ENCODE results near the gene COL19A1. TPM values are rescaled to one million over a fixed set of nuclear protein-coding genes. Genes with fewer than 3 reads are reported as not detected.

The COL19A1 gene
- total RNA-seq, 1 experiment from 2014 or later = not detected

DNA sequence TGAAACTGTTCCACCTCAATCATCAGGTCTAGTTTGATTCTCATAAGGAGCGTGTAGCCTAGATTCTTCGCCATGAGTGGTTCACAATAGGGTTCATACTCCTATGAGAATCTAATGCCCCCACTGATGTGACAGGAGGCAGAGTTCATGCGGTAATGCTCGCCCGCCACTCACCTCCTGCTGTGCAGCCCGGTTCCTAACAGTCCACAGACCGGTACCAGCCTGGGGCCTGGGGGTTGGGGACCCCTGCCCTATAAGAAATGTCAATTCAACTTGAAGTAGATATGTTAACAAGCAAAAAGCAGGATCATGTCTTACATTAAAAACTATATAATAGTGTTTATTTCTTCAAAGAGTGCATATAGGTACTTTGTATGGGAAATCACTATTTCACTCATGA is 216.5 kb downstream of the COL19A1 start:
- H3K4me3 Mint-ChIP-seq (ENCODE audit: unreplicated experiment) = no peak overlapping the region
- no peak overlapping the region for H3K27ac Mint-ChIP-seq (ENCODE audit: low read depth, unreplicated experiment)
- no TSS peak for BruUV-seq (replicated peaks)
- POLR2A ChIA-PET = no interaction called here
- no peaks in the 10 kb centered on the region for H3K4me1 Mint-ChIP-seq (ENCODE audit: insufficient read depth, unreplicated experiment)
- no peaks in the 10 kb centered on the region for H3K36me3 Mint-ChIP-seq (ENCODE audit: insufficient read depth, unreplicated experiment)
- peaks cover 80% of the 10 kb centered on the region for H3K27me3 Mint-ChIP-seq (ENCODE audit: insufficient read depth, unreplicated experiment)
- TF ChIP-seq, protein P1, sequence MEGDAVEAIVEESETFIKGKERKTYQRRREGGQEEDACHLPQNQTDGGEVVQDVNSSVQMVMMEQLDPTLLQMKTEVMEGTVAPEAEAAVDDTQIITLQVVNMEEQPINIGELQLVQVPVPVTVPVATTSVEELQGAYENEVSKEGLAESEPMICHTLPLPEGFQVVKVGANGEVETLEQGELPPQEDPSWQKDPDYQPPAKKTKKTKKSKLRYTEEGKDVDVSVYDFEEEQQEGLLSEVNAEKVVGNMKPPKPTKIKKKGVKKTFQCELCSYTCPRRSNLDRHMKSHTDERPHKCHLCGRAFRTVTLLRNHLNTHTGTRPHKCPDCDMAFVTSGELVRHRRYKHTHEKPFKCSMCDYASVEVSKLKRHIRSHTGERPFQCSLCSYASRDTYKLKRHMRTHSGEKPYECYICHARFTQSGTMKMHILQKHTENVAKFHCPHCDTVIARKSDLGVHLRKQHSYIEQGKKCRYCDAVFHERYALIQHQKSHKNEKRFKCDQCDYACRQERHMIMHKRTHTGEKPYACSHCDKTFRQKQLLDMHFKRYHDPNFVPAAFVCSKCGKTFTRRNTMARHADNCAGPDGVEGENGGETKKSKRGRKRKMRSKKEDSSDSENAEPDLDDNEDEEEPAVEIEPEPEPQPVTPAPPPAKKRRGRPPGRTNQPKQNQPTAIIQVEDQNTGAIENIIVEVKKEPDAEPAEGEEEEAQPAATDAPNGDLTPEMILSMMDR (IDR thresholded peaks at IDR 0.05; ENCODE audit: unreplicated experiment) = no peak
- intact Hi-C loops (cut with micrococcal nuclease) = no loop called here
- DNase-seq (ENCODE audit: unreplicated experiment) = no peak
- CTCF ChIA-PET = no interaction called here
- H3K9me3 Mint-ChIP-seq (ENCODE audit: unreplicated experiment) = no peaks in the 10 kb centered on the region

DNA sequence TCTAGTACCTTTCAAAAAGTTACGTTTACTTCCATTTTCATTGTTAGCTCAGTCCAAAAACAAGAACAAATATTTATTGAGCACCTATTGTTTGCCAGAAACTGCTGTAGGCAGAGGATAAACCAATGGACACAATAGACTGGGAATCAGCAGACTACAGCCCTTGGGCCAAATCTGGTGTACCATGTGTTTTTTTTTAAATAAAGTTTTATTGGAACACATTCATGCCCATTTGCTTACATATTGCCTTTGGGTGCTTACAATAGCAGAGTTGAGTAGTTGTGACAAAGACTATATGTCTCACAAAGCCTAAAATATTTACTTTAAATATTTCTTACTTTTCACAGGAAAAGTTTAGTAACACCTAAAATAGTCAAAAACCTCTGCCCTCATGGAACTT is 220.4 kb downstream of the COL19A1 start:
- H3K4me1 Mint-ChIP-seq (ENCODE audit: insufficient read depth, unreplicated experiment) = no peaks in the 10 kb centered on the region
- TF ChIP-seq, protein P1 (IDR thresholded peaks at IDR 0.05; ENCODE audit: unreplicated experiment) = no peak
- ChIA-PET CTCF (interaction anchor here (0.7 kb wide), 1 partner anchor 20 kb away, joined by 3 read pairs; no protein-coding TSS in a partner anchor), POLR2A (no interaction called here)
- no peak for DNase-seq (ENCODE audit: unreplicated experiment)
- intact Hi-C loops (cut with micrococcal nuclease) = no loop called here
- no peak overlapping the region for H3K4me3 Mint-ChIP-seq (ENCODE audit: unreplicated experiment)
- H3K27me3 Mint-ChIP-seq (ENCODE audit: insufficient read depth, unreplicated experiment) = peaks cover 74% of the 10 kb centered on the region
- H3K36me3 Mint-ChIP-seq (ENCODE audit: insufficient read depth, unreplicated experiment) = no peaks in the 10 kb centered on the region
- H3K9me3 Mint-ChIP-seq (ENCODE audit: unreplicated experiment) = no peaks in the 10 kb centered on the region
- no TSS peak for BruUV-seq (replicated peaks)
- no peak overlapping the region for H3K27ac Mint-ChIP-seq (ENCODE audit: low read depth, unreplicated experiment)

DNA sequence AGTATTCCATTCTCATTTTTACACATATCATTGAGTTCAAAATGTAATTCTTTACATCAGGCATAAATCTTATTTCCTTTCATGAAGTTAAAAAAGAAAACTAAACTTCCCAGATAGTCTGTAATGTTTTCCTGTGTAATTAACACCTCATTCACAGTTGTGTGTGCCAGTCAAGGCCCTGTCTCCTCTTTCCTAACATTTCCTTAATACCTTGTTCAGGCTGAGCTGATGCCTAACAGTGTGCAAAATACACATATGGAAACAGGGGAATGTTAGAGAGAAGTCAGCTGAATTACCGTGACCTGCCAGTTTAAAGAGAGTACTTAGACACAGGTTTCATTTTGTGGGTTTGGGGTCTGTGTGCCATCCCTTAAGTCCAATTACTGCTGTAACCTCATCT is 227.8 kb downstream of the COL19A1 start:
- no peaks in the 10 kb centered on the region for H3K36me3 Mint-ChIP-seq (ENCODE audit: insufficient read depth, unreplicated experiment)
- no peak for DNase-seq (ENCODE audit: unreplicated experiment)
- H3K4me1 Mint-ChIP-seq (ENCODE audit: insufficient read depth, unreplicated experiment) = no peaks in the 10 kb centered on the region
- H3K4me3 Mint-ChIP-seq (ENCODE audit: unreplicated experiment) = no peak overlapping the region
- TF ChIP-seq, protein P1 (IDR thresholded peaks at IDR 0.05; ENCODE audit: unreplicated experiment) = no peak
- no peak overlapping the region for H3K27ac Mint-ChIP-seq (ENCODE audit: low read depth, unreplicated experiment)
- intact Hi-C loops (cut with micrococcal nuclease) = no loop called here
- ChIA-PET POLR2A (no interaction called here), CTCF (interaction anchor here (0.7 to 1.2 kb wide), 3 partner anchors 9 to 15 kb away, joined by 3 to 5 read pairs (median 3); no protein-coding TSS in a partner anchor)
- H3K27me3 Mint-ChIP-seq (ENCODE audit: insufficient read depth, unreplicated experiment) = peaks cover 65% of the 10 kb centered on the region
- BruUV-seq (replicated peaks) = no TSS peak
- no peaks in the 10 kb centered on the region for H3K9me3 Mint-ChIP-seq (ENCODE audit: unreplicated experiment)

DNA sequence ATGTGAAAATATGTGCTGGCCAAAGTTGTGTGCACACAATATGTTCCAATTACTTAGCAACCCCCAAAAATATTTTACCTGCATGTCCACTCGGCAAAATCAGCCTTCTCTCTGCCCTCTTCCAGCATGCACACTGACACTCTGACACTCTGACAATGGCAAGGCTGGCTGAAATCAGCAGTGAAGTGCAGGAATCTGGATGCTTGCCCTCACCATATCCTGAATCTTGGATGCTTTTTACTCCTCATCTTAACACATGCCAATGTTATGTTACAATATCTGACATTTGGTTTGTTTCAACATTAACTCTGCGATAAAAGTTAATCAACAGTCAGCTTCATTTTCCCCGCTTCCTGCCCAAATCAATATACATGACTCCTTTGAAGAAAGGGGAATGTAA is 233.4 kb downstream of the COL19A1 start:
- BruUV-seq (replicated peaks) = no TSS peak
- Mint-ChIP-seq H3K27me3 (ENCODE audit: insufficient read depth, unreplicated experiment) (peaks cover 73% of the 10 kb centered on the region), H3K36me3 (ENCODE audit: insufficient read depth, unreplicated experiment) (no peaks in the 10 kb centered on the region), H3K9me3 (ENCODE audit: unreplicated experiment) (no peaks in the 10 kb centered on the region), H3K4me1 (ENCODE audit: insufficient read depth, unreplicated experiment) (no peaks in the 10 kb centered on the region), H3K4me3 (ENCODE audit: unreplicated experiment) (no peak overlapping the region), H3K27ac (ENCODE audit: low read depth, unreplicated experiment) (no peak overlapping the region)
- intact Hi-C loops (cut with micrococcal nuclease) = loop anchor here (10.0 kb wide), 1 partner anchor 1135 kb away; no protein-coding TSS in a partner anchor
- no peak for DNase-seq (ENCODE audit: unreplicated experiment)
- ChIA-PET CTCF (interaction anchor here (0.6 kb wide), 1 partner anchor 743 kb away, joined by 4 read pairs; no protein-coding TSS in a partner anchor), POLR2A (no interaction called here)
- TF ChIP-seq, protein P1 (IDR thresholded peaks at IDR 0.05; ENCODE audit: unreplicated experiment) = no peak
